HepG2 (cell line): ENCODE measurements around the gene HLA-G. TPM values are rescaled to one million over a fixed set of nuclear protein-coding genes. Genes with fewer than 3 reads are reported as not detected.

Source experiments
- ATAC-seq: fragments of 200-7000 bp; cut with Tn5 transposase; 3 replicates; pipeline ENCODE4 v1.9.1; 2020; ENCODE audit warnings: mild to moderate bottlenecking, moderate library complexity
- BruUV-seq: library from RNA; stranded (reverse); fragments of 400-500 nt; replicated peaks from 2 replicates; lab custom pipeline; 2021; lab: Mats Ljungman, UMichigan
- CTCF ChIA-PET: fragments of 300-600 bp; formaldehyde crosslinking; extraction: SDS; loops from one replicate; lab custom pipeline; 2021; ENCODE audit warnings: low total read pairs, inconsistent platforms, low intra/inter-chr PET ratio; lab: Yijun Ruan, JAX
- POLR2A ChIA-PET: fragments of 350-600 bp; sonication (Branson Sonifier 250); formaldehyde crosslinking; loops from one replicate; lab custom pipeline; 2020; ENCODE audit warnings: antibody characterized with exemption, inconsistent platforms; lab: Yijun Ruan, JAX
- DNase-seq: peaks from one replicate; pipeline ENCODE4 v3.0.0-alpha.2; 2015; ENCODE audit warnings: low spot score
- FAIRE-seq: peaks from 3 replicates; lab custom pipeline; 2011; peaks lifted over from hg19 to GRCh38; lab: Jason Lieb, UNC
- H2AFZ ChIP-seq: one replicate; pipeline ENCODE4 v1.6.1; 2011; ENCODE audit warnings: low read length, inconsistent platforms
- H3K27ac ChIP-seq: fragments of 300-600 bp; 3 replicates; pipeline ENCODE4 v1.8.0; 2011; ENCODE audit warnings: mixed run types, mild to moderate bottlenecking, mixed read lengths, low read length, inconsistent platforms; ENCODE audit not compliant: insufficient read depth; ENCODE audit errors: extremely low read length
- H3K27me3 ChIP-seq, 2 experiments: fragments of 200-600 bp in 1 of 2; 2 replicates in 1 of 2; 3 replicates in 1 of 2; pipeline versions ENCODE4 v1.6.0 to v1.8.0; 2011; ENCODE audit warnings: low read length in 2 of 2, mild to moderate bottlenecking in 2 of 2, moderate library complexity in 2 of 2, inconsistent platforms in 1 of 2; ENCODE audit not compliant: insufficient read depth in 2 of 2, control insufficient read depth in 1 of 2
- H3K36me3 ChIP-seq, 2 experiments: fragments of 200-600 bp in 1 of 2; replicated peaks in 1 of 2; 2 replicates in 1 of 2; 3 replicates in 1 of 2; pipeline versions ENCODE4 v1.5.1 to v1.8.0; 2011; ENCODE audit warnings: low read length in 2 of 2, inconsistent platforms in 1 of 2; ENCODE audit not compliant: insufficient read depth in 2 of 2, control insufficient read depth in 1 of 2
- H3K4me1 ChIP-seq: 2 replicates; pipeline ENCODE4 v1.5.1; 2012; ENCODE audit warnings: low read length, inconsistent platforms; ENCODE audit not compliant: insufficient read depth
- H3K4me2 ChIP-seq: 2 replicates; pipeline ENCODE4 v1.6.0; 2011; ENCODE audit warnings: low read depth, low read length, inconsistent platforms
- H3K4me3 ChIP-seq, 3 experiments: fragments of 200-600 bp in 1 of 3; sonication (generic), shearing (Covaris generic) in 1 of 3; replicated peaks in 1 of 3; 2 replicates each; pipeline ENCODE4 v1.5.1; 2011 to 2016; ENCODE audit warnings: low read length in 3 of 3, inconsistent platforms in 2 of 3, low read depth in 2 of 3, mild to moderate bottlenecking in 2 of 3, control low read depth in 1 of 3, mixed read lengths in 1 of 3; ENCODE audit not compliant: insufficient read depth in 1 of 3
- H3K79me2 ChIP-seq: one replicate; pipeline ENCODE4 v1.6.1; 2011; ENCODE audit warnings: low read length, inconsistent platforms; ENCODE audit not compliant: insufficient read depth
- H3K9ac ChIP-seq: 2 replicates; pipeline ENCODE4 v1.6.0; 2011; ENCODE audit warnings: mild to moderate bottlenecking, low read depth, low read length, inconsistent platforms; ENCODE audit not compliant: insufficient read depth
- H3K9me3 ChIP-seq: 2 replicates; pipeline ENCODE4 v1.5.1; 2012; ENCODE audit warnings: mild to moderate bottlenecking, low read length
- H4K20me1 ChIP-seq: 2 replicates; pipeline ENCODE4 v1.6.0; 2011; ENCODE audit warnings: inconsistent platforms, mild to moderate bottlenecking, low read length, moderate library complexity; ENCODE audit not compliant: insufficient read depth
- FOXA1 ChIP-seq, 2 experiments: fragments of 450-650 bp in 1 of 2; sonication (generic) in 1 of 2; formaldehyde crosslinking in 1 of 2; IDR thresholded peaks; 2 replicates each; pipeline versions ENCODE4 v1.4.0 to v1.6.1; 2016 to 2020; ENCODE audit warnings: missing genetic modification reagents in 1 of 2
- HDAC6 ChIP-seq: fragments of 200-600 bp; sonication (generic); IDR thresholded peaks from 2 replicates; pipeline ENCODE4 v1.7.0; 2017; ENCODE audit warnings: mild to moderate bottlenecking, antibody characterized with exemption, low read length, low read depth
- PCBP1 ChIP-seq: fragments of 200-400 bp; formaldehyde crosslinking; IDR thresholded peaks from 2 replicates; pipeline ENCODE4 v1.6.1; 2017; ENCODE audit warnings: mild to moderate bottlenecking, low read depth, low read length, borderline replicate concordance
- ZFP82 ChIP-seq: sonication (generic); formaldehyde crosslinking; IDR thresholded peaks from 2 replicates; pipeline ENCODE4 v1.5.1; 2020; ENCODE audit warnings: mild to moderate bottlenecking, missing genetic modification reagents, borderline replicate concordance
- ZNF432 ChIP-seq: sonication (generic); formaldehyde crosslinking; IDR thresholded peaks from 2 replicates; pipeline ENCODE4 v1.5.0; 2020; ENCODE audit warnings: missing genetic modification reagents, mild to moderate bottlenecking, borderline replicate concordance
- ZNF547 ChIP-seq: sonication (generic); formaldehyde crosslinking; IDR thresholded peaks from 2 replicates; pipeline ENCODE4 v1.5.1; 2020; ENCODE audit warnings: mild to moderate bottlenecking, missing genetic modification reagents
- ZNF562 ChIP-seq: sonication (generic); formaldehyde crosslinking; IDR thresholded peaks from 2 replicates; pipeline ENCODE4 v1.8.0; 2022; ENCODE audit warnings: missing genetic modification reagents, borderline replicate concordance
- ZNF616 ChIP-seq: sonication (generic); formaldehyde crosslinking; IDR thresholded peaks from 2 replicates; pipeline ENCODE4 v1.5.0; 2020; ENCODE audit warnings: low read depth, mild to moderate bottlenecking, missing genetic modification reagents
- WGBS: methylation state at CpG from one replicate; pipeline ENCODE4 v1.1.6; 2017; ENCODE audit warnings: low lambda C conversion rate; 5-methylcytosine and 5-hydroxymethylcytosine counted together
- in situ Hi-C: cut with HindIII; loops from 2 replicates; pipeline ENCODE4 v1.10.0; 2017; ENCODE audit warnings: low pct_unique_long_range_greater_than_20kb; ENCODE audit not compliant: extremely low pct_ligation_motif_present
- intact Hi-C: fragments of 100-400 bp; cut with micrococcal nuclease; formaldehyde crosslinking; loops from one replicate; pipeline ENCODE4 v1.10.0; 2022; ENCODE audit not compliant: unreplicated experiment
- polyA plus RNA-seq, 8 experiments: library from polyadenylated mRNA; depleted of rRNA in 3 of 8; stranded (reverse) in 7 of 8; unstranded in 1 of 8; fragments of >200 nt; fragmentation: Illumina TruSeq in 4 of 8; extraction: Trizol in 4 of 8; gene quantifications; 2 replicates each; pipeline versions ENCODE4 v1.2.1 to v1.2.3, GENCODE V29; 2011 to 2016; ENCODE audit warnings: low read depth in 4 of 8, missing spikeins in 1 of 8, mixed read lengths in 1 of 8; ENCODE audit not compliant: insufficient read depth in 1 of 8
- total RNA-seq, 5 experiments: library from RNA; depleted of rRNA; stranded (reverse); fragments of >200 nt; fragmentation: Illumina TruSeq; extraction: Trizol; gene quantifications; 2 replicates each; pipeline ENCODE4 v1.2.3, GENCODE V29; 2016; ENCODE audit warnings: low read depth in 1 of 5
- TF ChIP-seq, protein P1 (sequence below), 2 experiments: fragments of 450-650 bp in 1 of 2; sonication (generic) in 1 of 2; formaldehyde crosslinking; IDR thresholded peaks; 2 replicates each; pipeline versions ENCODE4 v1.5.0 to v1.8.0; 2020 to 2022; ENCODE audit warnings: mild to moderate bottlenecking in 1 of 2, missing genetic modification reagents in 1 of 2
- TF ChIP-seq, protein P2 (sequence below): fragments of 450-650 bp; IDR thresholded peaks from 2 replicates; pipeline ENCODE4 v1.6.1; 2016
- TF ChIP-seq, protein P3 (sequence below): sonication (generic); formaldehyde crosslinking; IDR thresholded peaks from 2 replicates; pipeline ENCODE4 v1.8.0; 2022; ENCODE audit warnings: missing genetic modification reagents, mild to moderate bottlenecking, inconsistent platforms, borderline replicate concordance
- TF ChIP-seq, protein P4 (sequence below): sonication (generic); formaldehyde crosslinking; IDR thresholded peaks from 2 replicates; pipeline ENCODE4 v1.4.0; 2020; ENCODE audit warnings: mild to moderate bottlenecking, missing genetic modification reagents

The HLA-G gene
- total and polyA plus RNA-seq, 2 of the 13 experiments (the other 11 are each of a cell fraction or from before 2014, with no cell fraction given), result 0.29 to 0.30 TPM

DNA sequence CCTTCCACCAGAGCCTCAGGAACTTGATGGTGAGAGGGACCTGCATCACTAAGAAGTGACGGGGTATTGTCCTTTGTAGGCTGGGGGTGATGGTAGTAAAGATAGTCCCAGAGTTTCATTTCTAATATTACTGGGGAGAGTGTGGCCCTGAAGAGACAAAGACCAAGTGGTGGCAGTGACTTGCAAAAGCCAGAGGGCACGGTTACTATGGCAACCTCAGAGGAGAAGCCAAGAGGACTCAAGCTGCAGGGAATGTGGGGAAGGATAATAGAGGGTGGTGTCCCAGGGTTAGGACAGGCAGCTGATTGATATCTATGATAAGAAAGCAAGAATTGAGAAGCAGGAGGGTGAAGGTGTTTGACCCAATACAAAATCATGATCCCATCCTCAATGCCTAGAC lies 42.5 kb downstream of the HLA-G start:
- H4K20me1 ChIP-seq, result no peaks in the 10 kb centered on the region
- no peak overlapping the region for H3K9ac ChIP-seq
- no peak overlapping the region for H3K4me3 ChIP-seq
- H3K27ac ChIP-seq, result no peak overlapping the region
- ChIA-PET POLR2A (no interaction called here), CTCF (no interaction called here)
- no TSS peak for BruUV-seq
- ATAC-seq, result no peak
- H3K36me3 ChIP-seq, result no peaks in the 10 kb centered on the region
- no peak overlapping the region for H2AFZ ChIP-seq
- no peak overlapping the region for H3K4me2 ChIP-seq
- H3K79me2 ChIP-seq, result no peaks in the 10 kb centered on the region
- in situ Hi-C loops, result no loop called here
- intact Hi-C loops, result no loop called here
- H3K4me1 ChIP-seq, result no peaks in the 10 kb centered on the region
- no peak for DNase-seq
- WGBS, result 2% methylated on average over 2 of the region's 2 CpGs
- TF ChIP-seq ZNF562 (no peak), ZNF547 (CRISPR knock-in tag) (no peak), HDAC6 (no peak), ZNF616 (CRISPR knock-in tag) (no peak), FOXA1 (IDR thresholded peaks at IDR 0.05) (no peak), FOXA1 (CRISPR knock-in tag; IDR thresholded peaks at IDR 0.05) (no peak), ZFP82 (CRISPR knock-in tag) (no peak), PCBP1 (no peak), ZNF432 (CRISPR knock-in tag) (no peak)
- TF ChIP-seq, protein P1, sequence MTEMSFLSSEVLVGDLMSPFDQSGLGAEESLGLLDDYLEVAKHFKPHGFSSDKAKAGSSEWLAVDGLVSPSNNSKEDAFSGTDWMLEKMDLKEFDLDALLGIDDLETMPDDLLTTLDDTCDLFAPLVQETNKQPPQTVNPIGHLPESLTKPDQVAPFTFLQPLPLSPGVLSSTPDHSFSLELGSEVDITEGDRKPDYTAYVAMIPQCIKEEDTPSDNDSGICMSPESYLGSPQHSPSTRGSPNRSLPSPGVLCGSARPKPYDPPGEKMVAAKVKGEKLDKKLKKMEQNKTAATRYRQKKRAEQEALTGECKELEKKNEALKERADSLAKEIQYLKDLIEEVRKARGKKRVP (CRISPR knock-in tag; IDR thresholded peaks at IDR 0.05), result no peak
- TF ChIP-seq, protein P2, sequence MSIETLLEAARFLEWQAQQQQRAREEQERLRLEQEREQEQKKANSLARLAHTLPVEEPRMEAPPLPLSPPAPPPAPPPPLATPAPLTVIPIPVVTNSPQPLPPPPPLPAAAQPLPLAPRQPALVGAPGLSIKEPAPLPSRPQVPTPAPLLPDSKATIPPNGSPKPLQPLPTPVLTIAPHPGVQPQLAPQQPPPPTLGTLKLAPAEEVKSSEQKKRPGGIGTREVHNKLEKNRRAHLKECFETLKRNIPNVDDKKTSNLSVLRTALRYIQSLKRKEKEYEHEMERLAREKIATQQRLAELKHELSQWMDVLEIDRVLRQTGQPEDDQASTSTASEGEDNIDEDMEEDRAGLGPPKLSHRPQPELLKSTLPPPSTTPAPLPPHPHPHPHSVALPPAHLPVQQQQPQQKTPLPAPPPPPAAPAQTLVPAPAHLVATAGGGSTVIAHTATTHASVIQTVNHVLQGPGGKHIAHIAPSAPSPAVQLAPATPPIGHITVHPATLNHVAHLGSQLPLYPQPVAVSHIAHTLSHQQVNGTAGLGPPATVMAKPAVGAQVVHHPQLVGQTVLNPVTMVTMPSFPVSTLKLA, result no peak
- TF ChIP-seq, protein P3, sequence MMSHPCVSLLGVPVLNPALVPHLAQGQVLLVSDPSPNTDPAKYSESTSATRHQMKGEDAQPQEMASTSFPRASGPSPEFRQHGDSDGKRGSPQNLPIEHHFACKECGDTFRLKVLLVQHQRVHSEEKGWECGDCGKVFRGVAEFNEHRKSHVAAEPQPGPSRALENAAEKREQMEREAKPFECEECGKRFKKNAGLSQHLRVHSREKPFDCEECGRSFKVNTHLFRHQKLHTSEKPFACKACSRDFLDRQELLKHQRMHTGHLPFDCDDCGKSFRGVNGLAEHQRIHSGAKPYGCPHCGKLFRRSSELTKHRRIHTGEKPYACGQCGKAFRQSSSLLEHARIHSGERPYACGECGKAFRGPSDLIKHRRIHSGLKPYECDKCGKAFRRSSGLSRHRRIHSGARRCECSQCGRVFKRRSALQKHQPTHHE (CRISPR knock-in tag), result no peak
- TF ChIP-seq, protein P4, sequence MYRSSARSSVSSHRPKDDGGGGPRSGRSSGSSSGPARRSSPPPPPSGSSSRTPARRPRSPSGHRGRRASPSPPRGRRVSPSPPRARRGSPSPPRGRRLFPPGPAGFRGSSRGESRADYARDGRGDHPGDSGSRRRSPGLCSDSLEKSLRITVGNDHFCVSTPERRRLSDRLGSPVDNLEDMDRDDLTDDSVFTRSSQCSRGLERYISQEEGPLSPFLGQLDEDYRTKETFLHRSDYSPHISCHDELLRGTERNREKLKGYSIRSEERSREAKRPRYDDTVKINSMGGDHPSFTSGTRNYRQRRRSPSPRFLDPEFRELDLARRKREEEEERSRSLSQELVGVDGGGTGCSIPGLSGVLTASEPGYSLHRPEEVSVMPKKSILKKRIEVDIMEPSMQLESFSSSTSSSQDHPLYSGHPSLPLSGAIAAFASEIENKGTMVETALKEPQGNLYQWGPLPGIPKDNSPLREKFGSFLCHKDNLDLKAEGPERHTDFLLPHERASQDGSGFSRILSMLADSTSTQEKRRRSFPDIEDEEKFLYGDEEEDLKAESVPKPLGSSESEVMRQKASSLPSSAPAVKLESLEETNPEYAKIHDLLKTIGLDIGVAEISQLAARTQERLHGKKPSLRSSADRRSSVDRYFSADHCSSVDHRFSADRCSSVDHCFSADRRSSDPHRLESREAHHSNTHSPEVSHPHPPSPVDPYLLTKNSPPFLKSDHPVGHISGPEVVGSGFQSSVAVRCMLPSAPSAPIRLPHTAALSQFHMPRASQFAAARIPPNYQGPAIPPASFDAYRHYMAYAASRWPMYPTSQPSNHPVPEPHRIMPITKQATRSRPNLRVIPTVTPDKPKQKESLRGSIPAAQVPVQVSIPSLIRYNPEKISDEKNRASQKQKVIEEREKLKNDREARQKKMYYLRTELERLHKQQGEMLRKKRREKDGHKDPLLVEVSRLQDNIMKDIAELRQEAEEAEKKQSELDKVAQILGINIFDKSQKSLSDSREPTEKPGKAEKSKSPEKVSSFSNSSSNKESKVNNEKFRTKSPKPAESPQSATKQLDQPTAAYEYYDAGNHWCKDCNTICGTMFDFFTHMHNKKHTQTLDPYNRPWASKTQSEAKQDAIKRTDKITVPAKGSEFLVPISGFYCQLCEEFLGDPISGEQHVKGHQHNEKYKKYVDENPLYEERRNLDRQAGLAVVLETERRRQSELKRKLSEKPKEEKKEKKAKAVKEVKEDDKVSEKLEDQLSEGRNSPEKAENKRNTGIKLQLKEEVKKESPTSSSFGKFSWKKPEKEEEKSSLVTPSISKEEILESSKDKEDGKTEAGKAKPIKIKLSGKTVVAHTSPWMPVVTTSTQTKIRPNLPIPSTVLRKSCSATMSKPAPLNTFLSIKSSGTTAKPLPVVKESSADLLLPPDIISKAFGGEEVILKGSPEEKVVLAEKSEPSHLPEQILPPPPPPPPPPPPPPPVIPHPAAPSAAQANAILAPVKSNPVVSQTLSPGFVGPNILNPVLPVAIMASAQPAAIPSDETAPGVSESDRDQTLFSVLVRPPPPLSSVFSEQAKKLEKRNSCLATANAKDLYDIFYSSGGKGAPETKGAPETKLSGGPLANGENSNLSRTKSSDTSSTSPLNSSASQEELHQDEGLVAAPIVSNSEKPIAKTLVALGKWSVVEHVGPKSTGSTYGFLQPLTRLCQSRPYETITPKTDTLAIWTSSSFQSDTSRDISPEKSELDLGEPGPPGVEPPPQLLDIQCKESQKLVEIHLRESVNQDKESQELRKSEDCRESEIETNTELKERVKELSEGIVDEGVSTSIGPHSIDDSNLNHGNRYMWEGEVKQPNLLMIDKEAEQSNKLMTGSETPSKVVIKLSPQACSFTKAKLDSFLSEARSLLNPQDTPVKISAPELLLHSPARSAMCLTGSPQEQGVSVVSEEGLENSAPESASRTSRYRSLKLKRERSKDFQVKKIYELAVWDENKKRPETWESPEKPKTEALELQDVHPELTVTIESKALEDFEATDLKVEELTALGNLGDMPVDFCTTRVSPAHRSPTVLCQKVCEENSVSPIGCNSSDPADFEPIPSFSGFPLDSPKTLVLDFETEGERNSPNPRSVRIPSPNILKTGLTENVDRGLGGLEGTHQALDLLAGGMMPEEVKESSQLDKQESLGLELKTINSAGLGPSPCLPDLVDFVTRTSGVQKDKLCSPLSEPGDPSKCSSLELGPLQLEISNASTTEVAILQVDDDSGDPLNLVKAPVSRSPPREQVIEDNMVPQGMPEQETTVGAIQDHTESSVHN (CRISPR knock-in tag), result no peak
- FAIRE-seq, result no peak
- H3K27me3 ChIP-seq, result peaks cover 0 to 24% of the 10 kb centered on the region in 2 experiments; a peak in 2 of 5 replicates
- H3K9me3 ChIP-seq, result no peaks in the 10 kb centered on the region; the same call in 1 of the 2 replicates
